ENCODE data around the gene RECQL5.

GRCh38 chr17:75634754-75635609, 32.0 kb downstream of the RECQL5 start:
- TF ChIP-seq CTCF (IDR thresholded peaks at IDR 0.05) (no peak), POLR2A (IDR thresholded peaks at IDR 0.05) (no peak)
